Ishikawa (cell line): ENCODE measurements around the gene SLC16A4.
A peak's percentile ranks its signal among the peaks of the same experiment; 100 is the strongest.

Source experiments
- CEBPB ChIP-seq: IDR thresholded peaks from 2 replicates; pipeline ENCODE4 v1.6.1; 2012
- CREB1 ChIP-seq: IDR thresholded peaks from 2 replicates; pipeline ENCODE4 v1.6.1; 2012; ENCODE audit warnings: low read depth
- EGR1 ChIP-seq: IDR thresholded peaks from 2 replicates; pipeline ENCODE4 v1.6.1; 2012
- EP300 ChIP-seq: IDR thresholded peaks from 2 replicates; pipeline ENCODE4 v1.6.1; 2012; ENCODE audit warnings: borderline replicate concordance
- FOXM1 ChIP-seq: IDR thresholded peaks from 2 replicates; pipeline ENCODE4 v1.6.1; 2012; ENCODE audit warnings: low read depth, borderline replicate concordance
- MAX ChIP-seq: IDR thresholded peaks from 2 replicates; pipeline ENCODE4 v1.6.1; 2012
- NFIC ChIP-seq: IDR thresholded peaks from 2 replicates; pipeline ENCODE4 v1.6.1; 2012
- RAD21 ChIP-seq: IDR thresholded peaks from 2 replicates; pipeline ENCODE4 v1.6.1; 2012; ENCODE audit warnings: low read depth
- REST ChIP-seq: IDR thresholded peaks from 2 replicates; pipeline ENCODE4 v1.6.1; 2012; ENCODE audit warnings: low read depth, mild to moderate bottlenecking
- TAF1 ChIP-seq: IDR thresholded peaks from 2 replicates; pipeline ENCODE4 v1.6.1; 2012; ENCODE audit warnings: low read depth, mild to moderate bottlenecking
- TCF12 ChIP-seq: IDR thresholded peaks from 2 replicates; pipeline ENCODE4 v1.6.1; 2012; ENCODE audit warnings: low read depth
- TEAD4 ChIP-seq: IDR thresholded peaks from 2 replicates; pipeline ENCODE4 v1.6.1; 2012
- USF1 ChIP-seq: IDR thresholded peaks from 2 replicates; pipeline ENCODE4 v1.6.1; 2012
- YY1 ChIP-seq: IDR thresholded peaks from 2 replicates; pipeline ENCODE4 v1.6.1; 2012; ENCODE audit warnings: low read depth
- ZBTB7A ChIP-seq: IDR thresholded peaks from 2 replicates; pipeline ENCODE4 v1.6.1; 2012; ENCODE audit warnings: low read depth

The SLC16A4 gene

GRCh38 chr1:110418729-110419128, 27.9 kb upstream of the SLC16A4 start:
- TF ChIP-seq REST: no peak
- no peak for TF ChIP-seq TAF1
- no peak for TF ChIP-seq FOXM1
- no peak for TF ChIP-seq EGR1
- TF ChIP-seq TCF12: no peak
- no peak for TF ChIP-seq TEAD4
- TF ChIP-seq CREB1: no peak
- TF ChIP-seq YY1: no peak
- TF ChIP-seq EP300: no peak
- TF ChIP-seq CEBPB: no peak
- TF ChIP-seq USF1: no peak
- no peak for TF ChIP-seq MAX
- no peak for TF ChIP-seq RAD21
- no peak for TF ChIP-seq NFIC
- no peak for TF ChIP-seq ZBTB7A

GRCh38 chr1:110412576-110412975, 21.8 kb upstream of the SLC16A4 start:
- TF ChIP-seq REST (no peak), MAX (no peak), RAD21 (peak; percentile 95), TEAD4 (0 out of 2 replicates have a peak, but pooled peaks have one; percentile 9), USF1 (no peak)

- no peak for TF ChIP-seq ZBTB7A
- no peak for TF ChIP-seq TEAD4
- no peak for TF ChIP-seq TCF12
- TF ChIP-seq USF1: no peak
- TF ChIP-seq TAF1: no peak
- no peak for TF ChIP-seq YY1
Measured at GRCh38 chr1:110411173-110411735, 20.4 kb upstream of the SLC16A4 start.

GRCh38 chr1:110409316-110409715, 18.5 kb upstream of the SLC16A4 start:
- no peak for TF ChIP-seq REST
- TF ChIP-seq YY1: no peak
- no peak for TF ChIP-seq NFIC
- no peak for TF ChIP-seq USF1
- no peak for TF ChIP-seq CREB1
- TF ChIP-seq RAD21: no peak
- no peak for TF ChIP-seq MAX
- TF ChIP-seq EP300: no peak
- no peak for TF ChIP-seq FOXM1
- TF ChIP-seq TAF1: no peak
- no peak for TF ChIP-seq TEAD4
- no peak for TF ChIP-seq TCF12
- no peak for TF ChIP-seq CEBPB
